ENCODE data around the gene ORM1. TPM values are rescaled to one million over a fixed set of nuclear protein-coding genes. Genes with fewer than 3 reads are reported as not detected.

Gene ORM1
- total and polyA plus RNA-seq, 2 donors from 2014 or later, result 0.73 TPM; not detected in 1

DNA sequence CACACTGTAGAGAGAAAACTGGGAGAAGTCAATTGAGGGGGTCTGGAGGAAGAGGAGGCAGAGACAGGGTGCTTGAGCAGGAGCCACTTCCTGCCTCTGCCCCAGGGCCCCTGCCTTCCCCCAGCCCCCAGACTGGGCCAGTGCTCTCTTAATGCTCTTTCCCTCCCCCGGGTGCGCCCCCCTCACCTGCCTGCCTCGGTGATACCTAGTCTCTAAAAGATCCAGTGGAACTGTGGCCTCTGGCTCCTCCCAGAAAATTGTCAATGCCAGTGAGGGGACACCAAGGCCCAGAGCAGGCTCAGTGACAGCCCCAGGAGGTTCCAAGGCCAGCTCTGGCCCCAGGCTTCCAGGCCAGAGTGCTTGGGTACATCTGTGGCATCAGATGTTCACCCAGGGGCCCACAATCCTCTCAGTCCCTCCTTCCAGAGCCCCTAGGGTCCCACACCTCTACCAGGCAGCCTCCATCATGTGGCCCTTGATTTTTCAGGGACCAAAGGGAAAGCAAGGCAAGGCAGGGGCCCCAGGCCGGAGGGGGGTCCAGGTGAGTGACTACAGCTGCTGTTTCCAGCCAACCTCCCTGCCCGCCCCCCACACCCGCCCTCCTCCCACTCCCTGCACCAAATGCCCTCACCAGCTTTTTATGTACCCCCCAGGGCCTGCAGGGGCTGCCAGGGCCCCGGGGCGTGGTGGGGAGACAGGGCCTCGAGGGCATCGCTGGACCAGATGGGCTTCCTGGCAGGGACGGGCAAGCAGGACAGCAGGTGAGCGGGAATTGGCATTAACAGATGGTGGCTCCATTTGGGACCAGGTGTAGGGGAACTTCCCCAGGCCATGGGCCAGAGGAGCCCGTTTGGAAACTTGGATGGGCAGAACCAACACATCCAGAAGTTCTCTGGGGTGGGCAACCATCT lies 33.1 kb upstream of the ORM1 start:
- Histone ChIP-seq H3K4me1 (ENCODE audit: control insufficient read depth in 2 of 3, insufficient read depth in 2 of 3, low read depth in 1 of 3, low read length in 3 of 3) (peaks cover 0 to 10% (median 7%) of the 10 kb centered on the region in 3 donors), H3K4me3 (ENCODE audit: low read length in 3 of 3) (no peak overlapping the region), H3K36me3 (ENCODE audit: control insufficient read depth in 2 of 3, insufficient read depth in 3 of 3, low read length in 3 of 3) (peaks cover 0 to 4% (median 4%) of the 10 kb centered on the region in 3 donors), H3K27me3 (ENCODE audit: control insufficient read depth, insufficient read depth, low read length) (no peaks in the 10 kb centered on the region), H3K9ac (ENCODE audit: low read length in 3 of 3) (no peak overlapping the region), H3K9me3 (ENCODE audit: control insufficient read depth in 2 of 3, insufficient read depth in 1 of 3, low read length in 3 of 3) (no peaks in the 10 kb centered on the region), H3K27ac (ENCODE audit: low read depth in 2 of 2, low read length in 2 of 2) (no peak overlapping the region)
- intact Hi-C loops (cut with DNase I), result loop anchor here (5.0 to 10.0 kb wide), 2 partner anchors 133 to 205 kb away; partner anchors contain the start of gene COL27A1
- TF ChIP-seq, protein P1, sequence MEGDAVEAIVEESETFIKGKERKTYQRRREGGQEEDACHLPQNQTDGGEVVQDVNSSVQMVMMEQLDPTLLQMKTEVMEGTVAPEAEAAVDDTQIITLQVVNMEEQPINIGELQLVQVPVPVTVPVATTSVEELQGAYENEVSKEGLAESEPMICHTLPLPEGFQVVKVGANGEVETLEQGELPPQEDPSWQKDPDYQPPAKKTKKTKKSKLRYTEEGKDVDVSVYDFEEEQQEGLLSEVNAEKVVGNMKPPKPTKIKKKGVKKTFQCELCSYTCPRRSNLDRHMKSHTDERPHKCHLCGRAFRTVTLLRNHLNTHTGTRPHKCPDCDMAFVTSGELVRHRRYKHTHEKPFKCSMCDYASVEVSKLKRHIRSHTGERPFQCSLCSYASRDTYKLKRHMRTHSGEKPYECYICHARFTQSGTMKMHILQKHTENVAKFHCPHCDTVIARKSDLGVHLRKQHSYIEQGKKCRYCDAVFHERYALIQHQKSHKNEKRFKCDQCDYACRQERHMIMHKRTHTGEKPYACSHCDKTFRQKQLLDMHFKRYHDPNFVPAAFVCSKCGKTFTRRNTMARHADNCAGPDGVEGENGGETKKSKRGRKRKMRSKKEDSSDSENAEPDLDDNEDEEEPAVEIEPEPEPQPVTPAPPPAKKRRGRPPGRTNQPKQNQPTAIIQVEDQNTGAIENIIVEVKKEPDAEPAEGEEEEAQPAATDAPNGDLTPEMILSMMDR (IDR thresholded peaks at IDR 0.05; ENCODE audit: borderline replicate concordance, extremely low read depth, insufficient read depth), result no peak
- FAIRE-seq, result no peak
- peak in 2 of 5 donors; percentile 48 to 65 for DNase-seq

DNA sequence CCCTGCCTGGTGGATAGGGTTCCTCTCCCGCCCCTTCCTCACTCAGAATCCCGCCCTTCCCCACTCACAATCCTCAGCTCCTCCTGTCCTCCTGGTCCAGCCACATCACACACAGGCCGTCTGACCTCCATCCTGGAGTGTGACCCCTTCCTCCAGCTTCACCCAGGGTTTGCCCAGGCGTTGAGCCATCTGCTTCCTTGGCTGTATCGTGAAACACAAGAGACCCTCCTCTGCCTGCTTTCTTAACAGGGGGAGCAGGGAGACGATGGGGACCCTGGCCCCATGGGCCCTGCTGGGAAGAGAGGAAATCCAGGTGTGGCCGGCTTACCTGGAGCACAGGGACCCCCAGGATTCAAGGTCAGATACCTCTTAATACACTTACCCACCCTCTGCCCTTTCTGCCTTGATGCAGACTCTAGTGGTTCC lies 32.3 kb upstream of the ORM1 start:
- H3K4me1 ChIP-seq (ENCODE audit: control insufficient read depth in 2 of 3, insufficient read depth in 2 of 3, low read depth in 1 of 3, low read length in 3 of 3), result peaks cover 0 to 6% (median 3%) of the 10 kb centered on the region in 3 donors
- DNase-seq, result peak in 1 of 5 donors; percentile 62
- H3K36me3 ChIP-seq (ENCODE audit: control insufficient read depth in 2 of 3, insufficient read depth in 3 of 3, low read length in 3 of 3), result peaks cover 0 to 5% (median 4%) of the 10 kb centered on the region in 3 donors
- intact Hi-C loops (cut with DNase I), result loop anchor here (10.0 kb wide), 1 partner anchor 206 kb away; no protein-coding TSS in a partner anchor
- TF ChIP-seq, protein P1 (IDR thresholded peaks at IDR 0.05; ENCODE audit: borderline replicate concordance, extremely low read depth, insufficient read depth), result no peak
- H3K27me3 ChIP-seq (ENCODE audit: control insufficient read depth, insufficient read depth, low read length), result no peaks in the 10 kb centered on the region
- no peak for FAIRE-seq
- no peak overlapping the region for H3K27ac ChIP-seq (ENCODE audit: low read depth in 2 of 2, low read length in 2 of 2)
- no peak overlapping the region for H3K9ac ChIP-seq (ENCODE audit: low read length in 3 of 3)
- no peak overlapping the region for H3K4me3 ChIP-seq (ENCODE audit: low read length in 3 of 3)
- no peaks in the 10 kb centered on the region for H3K9me3 ChIP-seq (ENCODE audit: control insufficient read depth in 2 of 3, insufficient read depth in 1 of 3, low read length in 3 of 3)

DNA sequence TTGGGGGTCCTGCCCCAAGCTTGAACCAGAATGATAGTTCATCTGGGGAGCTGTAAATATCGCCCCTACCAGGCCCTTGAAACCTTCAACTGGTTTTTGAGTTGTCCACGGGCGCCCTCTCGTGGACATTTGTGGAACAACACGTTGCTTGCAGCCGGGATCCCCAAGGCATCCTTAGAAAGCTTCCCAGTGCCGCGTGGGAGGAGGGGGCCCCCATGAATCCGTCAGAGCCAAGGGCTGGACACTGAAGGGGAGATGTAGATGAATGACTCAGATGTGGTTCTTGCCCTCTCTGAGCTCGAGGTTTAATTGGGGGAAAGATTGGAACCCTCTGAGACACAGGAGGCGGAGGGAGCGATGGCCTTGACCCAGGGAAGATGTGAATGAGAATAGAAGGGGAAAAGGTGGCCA lies 31.8 kb upstream of the ORM1 start:
- Histone ChIP-seq H3K4me3 (ENCODE audit: low read length in 3 of 3) (no peak overlapping the region), H3K9me3 (ENCODE audit: control insufficient read depth in 2 of 3, insufficient read depth in 1 of 3, low read length in 3 of 3) (no peaks in the 10 kb centered on the region), H3K27me3 (ENCODE audit: control insufficient read depth, insufficient read depth, low read length) (no peaks in the 10 kb centered on the region), H3K9ac (ENCODE audit: low read length in 3 of 3) (no peak overlapping the region), H3K36me3 (ENCODE audit: control insufficient read depth in 2 of 3, insufficient read depth in 3 of 3, low read length in 3 of 3) (peaks cover 2 to 5% (median 4%) of the 10 kb centered on the region in 3 donors), H3K4me1 (ENCODE audit: control insufficient read depth in 2 of 3, insufficient read depth in 2 of 3, low read depth in 1 of 3, low read length in 3 of 3) (peaks cover 0 to 6% (median 3%) of the 10 kb centered on the region in 3 donors), H3K27ac (ENCODE audit: low read depth in 2 of 2, low read length in 2 of 2) (no peak overlapping the region)
- DNase-seq, result peak; percentile 76 to 85 (median 80)
- intact Hi-C loops (cut with DNase I), result loop anchor here (10.0 kb wide), 1 partner anchor 206 kb away; no protein-coding TSS in a partner anchor
- TF ChIP-seq, protein P1 (IDR thresholded peaks at IDR 0.05; ENCODE audit: borderline replicate concordance, extremely low read depth, insufficient read depth), result peak; percentile 90
- no peak for FAIRE-seq
